Renal cortical epithelial cell (primary cell): ENCODE data around the gene ARHGAP42. TPM values are rescaled to one million over a fixed set of nuclear protein-coding genes. Genes with fewer than 3 reads are reported as not detected.
"Not testable (repeated sequence)": the region's sequence is repeated elsewhere in the genome, so short reads cannot be mapped to it uniquely, and the experiment has no call there.

Experiments
- DNase-seq: peaks from one replicate; pipeline ENCODE4 v3.0.0-alpha.2; 2011; ENCODE audit warnings: low read depth
- total RNA-seq: library from RNA; depleted of rRNA; stranded (reverse); fragments of >200 nt; gene quantifications from 2 replicates; pipeline ENCODE4 v1.2.3, GENCODE V29; 2014

Gene ARHGAP42
- total RNA-seq: 15.8 and 24.5 TPM in 2 replicates

GRCh38 chr11:100687054-100687629 is at the start of gene ARHGAP42:
Gene ARHGAP42 (plus strand): TSS chr11:100687288. CDS start chr11:100687679, 391 bp downstream.
- peak; percentile 51 for DNase-seq

- DNase-seq: no peak
Measured at GRCh38 chr11:100637706-100638105, 49.4 kb upstream of the ARHGAP42 start.

GRCh38 chr11:100638648-100639047 is 48.4 kb upstream of the ARHGAP42 start:
- DNase-seq: no peak

GRCh38 chr11:100639140-100639539 is 47.9 kb upstream of the ARHGAP42 start:
- peak; percentile 88 for DNase-seq

GRCh38 chr11:100640071-100640470 is 47.0 kb upstream of the ARHGAP42 start:
- DNase-seq: no peak

GRCh38 chr11:100640646-100641045 is 46.4 kb upstream of the ARHGAP42 start:
- DNase-seq: no peak

- DNase-seq: no peak
Measured at GRCh38 chr11:100641456-100641855, 45.6 kb upstream of the ARHGAP42 start.

GRCh38 chr11:100646545-100646944 is 40.5 kb upstream of the ARHGAP42 start:
- no peak for DNase-seq

- no peak for DNase-seq
Measured at GRCh38 chr11:100647861-100648260, 39.2 kb upstream of the ARHGAP42 start.

GRCh38 chr11:100663583-100663982 is 23.5 kb upstream of the ARHGAP42 start:
- no peak for DNase-seq

GRCh38 chr11:100663996-100664395 is 23.1 kb upstream of the ARHGAP42 start:
- no peak for DNase-seq

- DNase-seq: not testable (repeated sequence)
Measured at GRCh38 chr11:100666816-100667215, 20.3 kb upstream of the ARHGAP42 start.

- DNase-seq: no peak
Measured at GRCh38 chr11:100667449-100667848, 19.6 kb upstream of the ARHGAP42 start.

- no peak for DNase-seq
Measured at GRCh38 chr11:100670140-100670539, 16.9 kb upstream of the ARHGAP42 start.

- DNase-seq: no peak
Measured at GRCh38 chr11:100671471-100671870, 15.6 kb upstream of the ARHGAP42 start.

- DNase-seq: peak; percentile 81
Measured at GRCh38 chr11:100672498-100673033, 14.5 kb upstream of the ARHGAP42 start.

GRCh38 chr11:100673063-100673462 is 14.0 kb upstream of the ARHGAP42 start:
- DNase-seq: peak; percentile 50

- DNase-seq: no peak
Measured at GRCh38 chr11:100674212-100674611, 12.9 kb upstream of the ARHGAP42 start.

GRCh38 chr11:100675115-100675650 is 11.9 kb upstream of the ARHGAP42 start:
- no peak for DNase-seq

- DNase-seq: no peak
Measured at GRCh38 chr11:100676901-100677300, 10.2 kb upstream of the ARHGAP42 start.

- no peak for DNase-seq
Measured at GRCh38 chr11:100677796-100678195, 9.3 kb upstream of the ARHGAP42 start.

- DNase-seq: no peak
Measured at GRCh38 chr11:100680070-100680469, 7.0 kb upstream of the ARHGAP42 start.

- peak; percentile 75 for DNase-seq
Measured at GRCh38 chr11:100681064-100681502, 6.0 kb upstream of the ARHGAP42 start.
